Left lung (tissue), 10 donors: ENCODE measurements around the gene RNF213. TPM values are rescaled to one million over a fixed set of nuclear protein-coding genes. Genes with fewer than 3 reads are reported as not detected.
"Not testable (repeated sequence)": the region's sequence is repeated elsewhere in the genome, so short reads cannot be mapped to it uniquely, and the experiment has no call there.

Experiments
- ATAC-seq: fragments of 200-7000 bp; cut with Tn5 transposase; one replicate; pipeline ENCODE4 v1.9.1; 2020; ENCODE audit warnings: moderate library complexity
- DNase-seq, 4 donors: peaks; one replicate each; pipeline ENCODE4 v3.0.0-alpha.2; 2013 to 2020
- H3K27ac ChIP-seq, 2 donors: fragments of 200-600 bp; sonication (generic) in 1 of 2; one replicate each; pipeline versions ENCODE4 v1.5.0 to v1.8.0; 2020 to 2021
- H3K27me3 ChIP-seq, 2 donors: fragments of 200-600 bp; sonication (generic) in 1 of 2; one replicate each; pipeline versions ENCODE4 v1.5.0 to v1.8.0; 2020 to 2021
- H3K36me3 ChIP-seq, 2 donors: fragments of 200-600 bp; sonication (generic) in 1 of 2; one replicate each; pipeline versions ENCODE4 v1.5.0 to v1.8.0; 2020 to 2021
- H3K4me1 ChIP-seq, 2 donors: fragments of 200-600 bp; one replicate each; pipeline ENCODE4 v1.8.0; 2021
- H3K4me3 ChIP-seq, 2 donors: fragments of 200-600 bp; sonication (generic) in 1 of 2; one replicate each; pipeline versions ENCODE4 v1.5.0 to v1.8.0; 2020 to 2021; ENCODE audit warnings: mild to moderate bottlenecking in 1 of 2
- H3K9me3 ChIP-seq, 2 donors: fragments of 200-600 bp; sonication (generic) in 1 of 2; one replicate each; pipeline versions ENCODE4 v1.5.0 to v1.8.0; 2020 to 2021
- intact Hi-C, 2 donors: fragments of 100-400 bp; cut with DNase I; formaldehyde crosslinking; loops; one replicate each; pipeline versions ENCODE4 v1.11.2 to v1.14.2; 2022
- polyA plus RNA-seq, 6 donors: library from polyadenylated mRNA; unstranded; fragments of 120-200 nt; gene quantifications; one replicate each; pipeline ENCODE4 v1.2.1, GENCODE V29; 2013; ENCODE audit not compliant: insufficient read length in 6 of 6
- total RNA-seq, 2 donors: library from RNA; stranded (reverse); fragmentation: NEBNext Ultra II Directional; extraction: Animal tissue kit (Norgen Biotek cat#: 25700); gene quantifications; one replicate each; pipeline ENCODE4 v1.2.1, GENCODE V29; 2021
- TF ChIP-seq, protein P1 (sequence below), 2 donors: fragments of 200-600 bp; sonication (generic) in 1 of 2; IDR thresholded peaks; one replicate each; pipeline versions ENCODE4 v1.5.0 to v1.8.0; 2021; ENCODE audit warnings: antibody characterized with exemption in 2 of 2
- donor health status: DM: no; HTN: yes; CAD: no.
- donor health status: DM: no; HTN: no; CAD: no.

RNF213 gene
- total and polyA plus RNA-seq, 8 donors: 89.0 to 264 (median 103) TPM

DNA sequence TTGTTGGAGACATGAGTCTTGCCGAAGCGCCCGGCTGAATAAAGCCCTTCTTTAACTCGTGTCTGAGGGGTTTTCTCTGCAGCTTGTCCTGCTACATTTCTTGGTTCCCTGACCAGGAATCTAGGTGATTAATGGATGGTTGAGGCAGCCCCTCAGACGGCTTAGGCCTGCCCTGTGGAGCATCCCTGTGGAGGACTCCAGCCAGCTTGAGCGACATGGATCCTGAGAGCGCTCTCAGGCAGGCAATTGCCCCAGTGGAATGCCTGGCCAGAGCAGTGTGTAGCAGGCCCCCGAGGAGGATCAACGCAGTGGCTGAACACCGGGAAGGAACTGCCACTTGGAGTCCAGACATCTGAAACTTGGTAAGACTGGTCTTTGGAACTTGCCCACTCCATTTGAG, 137.0 kb downstream of the RNF213 start:
- TF ChIP-seq, protein P1, sequence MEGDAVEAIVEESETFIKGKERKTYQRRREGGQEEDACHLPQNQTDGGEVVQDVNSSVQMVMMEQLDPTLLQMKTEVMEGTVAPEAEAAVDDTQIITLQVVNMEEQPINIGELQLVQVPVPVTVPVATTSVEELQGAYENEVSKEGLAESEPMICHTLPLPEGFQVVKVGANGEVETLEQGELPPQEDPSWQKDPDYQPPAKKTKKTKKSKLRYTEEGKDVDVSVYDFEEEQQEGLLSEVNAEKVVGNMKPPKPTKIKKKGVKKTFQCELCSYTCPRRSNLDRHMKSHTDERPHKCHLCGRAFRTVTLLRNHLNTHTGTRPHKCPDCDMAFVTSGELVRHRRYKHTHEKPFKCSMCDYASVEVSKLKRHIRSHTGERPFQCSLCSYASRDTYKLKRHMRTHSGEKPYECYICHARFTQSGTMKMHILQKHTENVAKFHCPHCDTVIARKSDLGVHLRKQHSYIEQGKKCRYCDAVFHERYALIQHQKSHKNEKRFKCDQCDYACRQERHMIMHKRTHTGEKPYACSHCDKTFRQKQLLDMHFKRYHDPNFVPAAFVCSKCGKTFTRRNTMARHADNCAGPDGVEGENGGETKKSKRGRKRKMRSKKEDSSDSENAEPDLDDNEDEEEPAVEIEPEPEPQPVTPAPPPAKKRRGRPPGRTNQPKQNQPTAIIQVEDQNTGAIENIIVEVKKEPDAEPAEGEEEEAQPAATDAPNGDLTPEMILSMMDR (IDR thresholded peaks at IDR 0.05): no peak
- Histone ChIP-seq H3K27ac (no peak overlapping the region), H3K4me3 (no peak overlapping the region), H3K36me3 (peaks cover 0 to 33% of the 10 kb centered on the region in 2 donors), H3K27me3 (no peaks in the 10 kb centered on the region), H3K4me1 (peaks cover 0 to 7% of the 10 kb centered on the region in 2 donors), H3K9me3 (no peaks in the 10 kb centered on the region)
- DNase-seq (no peak), ATAC-seq (no peak)
- intact Hi-C loops: no loop called here

DNA sequence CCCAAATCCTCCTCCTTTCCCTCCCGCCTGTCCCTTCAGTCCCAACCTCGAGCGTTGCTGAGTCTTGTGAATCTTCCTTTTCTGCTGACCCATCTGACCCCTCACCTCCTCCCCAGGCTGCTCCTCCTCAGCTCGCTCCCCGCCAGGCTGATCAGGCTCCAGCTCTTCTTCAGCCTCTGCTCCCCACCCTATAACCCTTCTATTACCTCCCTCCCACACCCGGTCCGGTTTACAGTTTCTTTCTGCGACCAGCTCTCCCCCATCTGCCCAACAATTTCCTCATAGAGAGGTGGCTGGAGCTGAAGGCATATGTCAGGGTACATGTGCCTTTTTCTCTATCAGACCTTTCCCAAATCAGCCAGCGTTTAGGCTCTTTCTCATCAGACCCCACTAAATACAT, 140.4 kb downstream of the RNF213 start:
- H3K27me3 ChIP-seq, ATAC-seq, DNase-seq: not testable (repeated sequence)

DNA sequence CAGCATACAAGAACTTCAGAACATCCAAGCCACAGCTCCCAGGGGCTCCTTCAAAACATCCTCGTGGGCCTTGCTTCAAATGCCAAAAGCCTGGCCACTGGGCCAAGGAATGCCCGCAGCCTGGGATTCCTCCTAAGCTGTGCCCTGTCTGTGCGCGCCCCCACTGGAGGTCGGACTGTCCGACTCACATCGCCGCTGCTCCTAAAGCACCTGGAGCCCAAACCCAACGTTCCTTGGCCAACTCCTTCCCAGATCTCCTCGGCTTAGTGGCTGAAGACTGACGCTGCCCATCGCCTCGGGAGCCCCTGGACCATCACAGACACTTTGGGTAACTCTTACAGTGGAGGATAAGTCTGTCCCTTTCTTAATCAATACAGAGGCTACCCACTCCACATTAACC, 141.4 kb downstream of the RNF213 start:
- H3K27ac ChIP-seq, H3K4me1 ChIP-seq, DNase-seq, H3K27me3 ChIP-seq, H3K4me3 ChIP-seq, ATAC-seq, H3K9me3 ChIP-seq, intact Hi-C loops, H3K36me3 ChIP-seq: not testable (repeated sequence)

More for the DNA sequence above, 140.4 kb downstream of the RNF213 start:
- H3K36me3 ChIP-seq, H3K4me1 ChIP-seq, H3K4me3 ChIP-seq, H3K27ac ChIP-seq, intact Hi-C loops, H3K9me3 ChIP-seq: not testable (repeated sequence)

DNA sequence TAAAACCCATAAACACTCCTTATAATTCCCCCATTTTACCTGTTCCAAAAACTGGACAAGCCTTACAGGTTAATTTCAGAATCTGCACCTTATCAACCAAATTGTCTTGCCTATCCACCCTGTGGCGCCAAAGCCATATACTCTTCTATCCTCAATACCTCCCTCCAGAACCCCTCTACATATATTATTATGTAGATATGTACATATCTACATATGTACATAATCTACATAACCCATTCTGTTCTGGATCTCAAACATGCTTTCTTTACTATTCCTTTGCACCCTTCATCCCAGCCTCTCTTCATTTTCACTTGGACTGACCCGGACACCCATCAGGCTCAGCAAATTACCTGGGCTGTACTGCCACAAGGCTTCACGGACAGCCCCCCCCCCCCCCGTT, 142.3 kb downstream of the RNF213 start:
- H3K27me3 ChIP-seq: no peaks in the 10 kb centered on the region
- TF ChIP-seq, protein P1 (IDR thresholded peaks at IDR 0.05): no peak
- DNase-seq (no peak), ATAC-seq (no peak)
- no peaks in the 10 kb centered on the region for H3K4me1 ChIP-seq
- H3K9me3 ChIP-seq: no peaks in the 10 kb centered on the region
- H3K4me3 ChIP-seq: no peak overlapping the region
- intact Hi-C loops: no loop called here
- H3K36me3 ChIP-seq: no peaks in the 10 kb centered on the region
- H3K27ac ChIP-seq: no peak overlapping the region

DNA sequence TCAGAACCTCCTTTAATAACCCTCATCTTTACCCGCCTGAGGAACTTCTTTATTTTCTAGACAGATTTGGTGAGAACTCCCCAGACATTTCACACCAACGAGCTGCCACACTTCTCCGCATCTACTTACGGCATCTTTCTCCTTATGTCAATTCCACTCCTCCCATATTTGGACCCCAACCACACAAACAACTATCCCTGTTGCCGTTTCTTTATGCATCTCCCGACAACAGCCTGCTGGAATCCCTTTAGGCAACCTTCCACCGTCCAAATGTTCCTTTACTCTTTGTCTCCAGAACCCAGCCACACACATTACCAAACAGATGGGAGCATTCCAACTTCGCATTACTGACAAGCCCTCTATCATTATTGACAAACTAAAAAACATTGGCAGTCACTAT, 145.5 kb downstream of the RNF213 start:
- H3K4me1 ChIP-seq: peaks cover 0 to 6% of the 10 kb centered on the region in 2 donors
- peaks cover 0 to 6% of the 10 kb centered on the region in 2 donors for H3K27me3 ChIP-seq
- H3K9me3 ChIP-seq: no peaks in the 10 kb centered on the region
- H3K27ac ChIP-seq: no peak overlapping the region
- ATAC-seq (no peak), DNase-seq (no peak)
- TF ChIP-seq, protein P1 (IDR thresholded peaks at IDR 0.05): no peak
- H3K36me3 ChIP-seq: no peaks in the 10 kb centered on the region
- intact Hi-C loops: no loop called here
- no peak overlapping the region for H3K4me3 ChIP-seq

DNA sequence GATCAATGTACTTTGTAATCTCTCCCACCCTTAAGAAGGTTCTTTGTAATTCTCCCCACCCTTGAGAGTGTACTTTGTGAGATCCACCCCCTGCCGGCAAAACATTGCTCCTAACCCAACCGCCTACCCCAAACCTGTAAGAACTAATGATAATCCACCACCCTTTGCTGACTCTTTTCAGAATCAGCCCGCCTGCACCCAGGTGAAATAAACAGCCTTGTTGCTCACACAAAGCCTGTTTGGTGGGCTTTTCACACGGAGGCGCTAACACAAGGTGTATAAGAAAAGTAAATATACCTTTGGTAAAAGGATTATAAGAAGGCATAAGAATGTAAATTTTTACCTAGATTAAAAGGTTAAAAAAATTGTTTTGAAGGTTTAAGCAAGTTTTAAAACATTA, 147.3 kb downstream of the RNF213 start:
- H3K4me1 ChIP-seq, H3K4me3 ChIP-seq, intact Hi-C loops, H3K36me3 ChIP-seq, H3K27me3 ChIP-seq, ATAC-seq, DNase-seq, H3K9me3 ChIP-seq, H3K27ac ChIP-seq: not testable (repeated sequence)

DNA sequence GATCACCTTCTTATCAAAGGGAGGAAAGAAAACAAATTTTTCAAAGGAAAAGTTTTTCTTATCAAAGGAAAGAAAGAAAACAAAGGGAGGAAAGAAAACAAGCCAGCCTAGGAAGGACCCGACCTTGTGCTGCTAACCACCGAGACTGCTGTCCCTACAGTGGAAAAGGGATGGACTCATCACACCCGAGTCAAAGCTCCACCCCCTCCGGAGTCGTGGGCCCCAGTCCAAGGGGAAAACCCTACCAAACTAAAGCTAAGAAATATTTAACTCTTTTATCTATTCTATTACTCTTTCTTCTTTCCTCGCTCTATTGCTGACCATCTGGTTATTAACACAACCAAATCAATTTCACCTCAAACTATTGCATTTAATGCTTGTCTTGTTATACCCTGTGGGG, 148.2 kb downstream of the RNF213 start:
- TF ChIP-seq, protein P1 (IDR thresholded peaks at IDR 0.05): no peak

More for the DNA sequence above, 148.2 kb downstream of the RNF213 start:
- no peaks in the 10 kb centered on the region for H3K9me3 ChIP-seq
- H3K27me3 ChIP-seq: peaks cover 0 to 12% of the 10 kb centered on the region in 2 donors
- DNase-seq: peak in 1 of 4 donors; percentile 31
- intact Hi-C loops: no loop called here
- no peaks in the 10 kb centered on the region for H3K36me3 ChIP-seq
- H3K27ac ChIP-seq: no peak overlapping the region
- H3K4me1 ChIP-seq: peaks cover 0 to 12% of the 10 kb centered on the region in 2 donors
- H3K4me3 ChIP-seq: no peak overlapping the region
- ATAC-seq: no peak
